Fibroblast of lung (primary cell): ENCODE data around the gene C17orf67. TPM values are rescaled to one million over a fixed set of nuclear protein-coding genes. Genes with fewer than 3 reads are reported as not detected.

Source experiments
- DNase-seq, 2 donors: peaks; one replicate each; pipeline versions ENCODE4 v3.0.0 to v3.0.0-alpha.2; 2010; ENCODE audit warnings: low read depth in 2 of 2
- H2AFZ ChIP-seq: 2 replicates; pipeline ENCODE4 v1.5.1; 2012; ENCODE audit warnings: low read length, control low read depth, inconsistent platforms
- H3K27ac ChIP-seq: 2 replicates; pipeline ENCODE4 v1.5.1; 2011; ENCODE audit warnings: low read length, control low read depth; ENCODE audit not compliant: insufficient read depth
- H3K27me3 ChIP-seq: 2 replicates; pipeline ENCODE4 v1.5.1; 2011; ENCODE audit warnings: mild to moderate bottlenecking, low read length; ENCODE audit not compliant: control insufficient read depth, insufficient read depth
- H3K36me3 ChIP-seq: 2 replicates; pipeline ENCODE4 v1.5.1; 2011; ENCODE audit warnings: low read length; ENCODE audit not compliant: control insufficient read depth, insufficient read depth
- H3K4me1 ChIP-seq: 2 replicates; pipeline ENCODE4 v1.5.1; 2011; ENCODE audit warnings: low read length; ENCODE audit not compliant: control insufficient read depth, insufficient read depth; ENCODE audit errors: extremely low read depth
- H3K4me2 ChIP-seq: 2 replicates; pipeline ENCODE4 v1.5.1; 2011; ENCODE audit warnings: low read length, control low read depth; ENCODE audit not compliant: insufficient read depth; ENCODE audit errors: extremely low read depth
- H3K4me3 ChIP-seq, 4 experiments: fragments of 200-600 bp in 1 of 4; sonication (generic) in 1 of 4; replicated peaks in 1 of 4; 2 replicates each; pipeline ENCODE4 v1.5.1; 2011 to 2016; ENCODE audit warnings: low read length in 4 of 4, low read depth in 3 of 4, mild to moderate bottlenecking in 3 of 4, control low read depth in 2 of 4, inconsistent platforms in 1 of 4, mixed read lengths in 1 of 4; ENCODE audit not compliant: insufficient read depth in 1 of 4; ENCODE audit errors: control extremely low read depth in 1 of 4
- H3K79me2 ChIP-seq: 2 replicates; pipeline ENCODE4 v1.5.1; 2012; ENCODE audit warnings: mild to moderate bottlenecking, low read length, inconsistent platforms; ENCODE audit not compliant: control insufficient read depth, insufficient read depth
- H3K9ac ChIP-seq: 2 replicates; pipeline ENCODE4 v1.5.1; 2011; ENCODE audit warnings: mild to moderate bottlenecking, low read length, control low read depth; ENCODE audit not compliant: insufficient read depth
- H3K9me3 ChIP-seq: 2 replicates; pipeline ENCODE4 v1.5.1; 2012; ENCODE audit warnings: low read depth, low read length; ENCODE audit not compliant: control insufficient read depth, insufficient read depth
- H4K20me1 ChIP-seq: 2 replicates; pipeline ENCODE4 v1.5.1; 2011; ENCODE audit warnings: low read length; ENCODE audit not compliant: control insufficient read depth, insufficient read depth; ENCODE audit errors: extremely low read depth
- CTCF ChIP-seq, 2 donors: IDR thresholded peaks in 1 of 2; conservative IDR thresholded peaks in 1 of 2; 1 replicate in 1 of 2; 2 replicates in 1 of 2; pipeline ENCODE4 v1.5.1; 2011 to 2012; ENCODE audit warnings: low read length in 2 of 2, control low read depth in 1 of 2, inconsistent platforms in 1 of 2, low read depth in 1 of 2, mild to moderate bottlenecking in 1 of 2
- EZH2 ChIP-seq: IDR thresholded peaks from 2 replicates; pipeline ENCODE4 v1.5.1; 2012; ENCODE audit warnings: low read length, control low read depth, mild to moderate bottlenecking; ENCODE audit errors: missing control alignments
- polyA plus RNA-seq, 2 donors: library from polyadenylated mRNA; depleted of rRNA in 1 of 2; stranded (reverse) in 1 of 2; unstranded in 1 of 2; fragments of >200 nt; gene quantifications; 2 replicates each; pipeline ENCODE4 v1.2.1, GENCODE V29; 2011 to 2012; ENCODE audit warnings: missing spikeins in 1 of 2
- total RNA-seq: library from RNA; depleted of rRNA; stranded (reverse); fragments of >200 nt; gene quantifications from 2 replicates; pipeline ENCODE4 v1.2.1, GENCODE V29; 2014

Gene C17orf67
- total and polyA plus RNA-seq, 2 donors (not counting 1 experiment from before 2014, with no cell fraction given) = 0.45 to 1.7 TPM

DNA sequence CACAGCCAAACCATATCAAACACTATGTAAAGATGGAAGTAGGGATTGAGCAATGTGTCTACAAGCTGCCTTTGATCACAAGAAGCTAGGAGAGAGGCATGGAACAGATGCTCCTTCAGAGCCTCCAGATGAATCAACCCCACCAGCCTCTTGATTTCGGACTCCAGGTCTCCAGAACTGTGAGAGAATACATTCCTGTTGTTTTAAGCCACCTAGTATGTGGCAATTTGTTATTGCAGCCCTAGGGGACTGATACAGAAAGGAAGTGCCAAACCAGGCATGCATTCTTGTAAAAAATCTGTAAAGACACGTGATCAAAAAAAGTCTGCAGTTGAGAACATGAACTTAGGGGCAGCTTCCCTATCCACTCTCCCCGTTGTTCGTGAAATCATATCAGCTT is 91.1 kb downstream of the C17orf67 start:
- H3K79me2 ChIP-seq = no peaks in the 10 kb centered on the region
- H3K4me3 ChIP-seq = no peak overlapping the region
- no peak overlapping the region for H3K4me2 ChIP-seq
- H3K27me3 ChIP-seq = no peaks in the 10 kb centered on the region
- H3K36me3 ChIP-seq = no peaks in the 10 kb centered on the region
- no peak overlapping the region for H3K9ac ChIP-seq
- TF ChIP-seq CTCF (conservative IDR thresholded peaks at IDR 0.05 in 1 of 2, IDR thresholded peaks at IDR 0.05 in 1 of 2; ENCODE audit: low read depth in 1 of 2, low read length in 2 of 2) (no peak), EZH2 (no peak)
- H2AFZ ChIP-seq = no peak overlapping the region
- no peaks in the 10 kb centered on the region for H4K20me1 ChIP-seq
- H3K27ac ChIP-seq = no peak overlapping the region
- DNase-seq = no peak
- peaks cover 2% of the 10 kb centered on the region for H3K4me1 ChIP-seq
- H3K9me3 ChIP-seq = no peaks in the 10 kb centered on the region

Other genes starting within 250 kb of the C17orf67 start
- gene NOG, start 240.2 kb downstream of the C17orf67 start, total RNA-seq = 0.51 and 0.99 TPM in 2 replicates
- 0.73 TPM in 2 replicates for gene NOG, start 240.2 kb downstream of the C17orf67 start, polyA plus RNA-seq
- 4.4 and 6.4 TPM in 2 replicates for gene DGKE, start 231 bp upstream of the C17orf67 start, total RNA-seq
- 2.1 and 2.5 TPM in 2 replicates for gene DGKE, start 231 bp upstream of the C17orf67 start, polyA plus RNA-seq
- 34.2 and 53.3 TPM in 2 replicates for gene TRIM25, start 80.1 kb upstream of the C17orf67 start, total RNA-seq
- 53.9 and 67.8 TPM in 2 replicates for gene TRIM25, start 80.1 kb upstream of the C17orf67 start, polyA plus RNA-seq
- gene COIL, start 127.1 kb upstream of the C17orf67 start, total RNA-seq = 11.8 and 12.1 TPM in 2 replicates
- gene COIL, start 127.1 kb upstream of the C17orf67 start, polyA plus RNA-seq = 7.3 and 7.7 TPM in 2 replicates
- gene SCPEP1, start 144.2 kb upstream of the C17orf67 start, total RNA-seq = 93.0 and 101 TPM in 2 replicates
- 67.5 and 84.7 TPM in 2 replicates for gene SCPEP1, start 144.2 kb upstream of the C17orf67 start, polyA plus RNA-seq